ENCODE measurements around the gene LGALS1. TPM values are rescaled to one million over a fixed set of nuclear protein-coding genes. Genes with fewer than 3 reads are reported as not detected.
"Not testable (repeated sequence)": the region's sequence is repeated elsewhere in the genome, so short reads cannot be mapped to it uniquely, and the experiment has no call there.

The LGALS1 gene
- total RNA-seq, 1 donor from 2014 or later: 0.81 TPM

DNA sequence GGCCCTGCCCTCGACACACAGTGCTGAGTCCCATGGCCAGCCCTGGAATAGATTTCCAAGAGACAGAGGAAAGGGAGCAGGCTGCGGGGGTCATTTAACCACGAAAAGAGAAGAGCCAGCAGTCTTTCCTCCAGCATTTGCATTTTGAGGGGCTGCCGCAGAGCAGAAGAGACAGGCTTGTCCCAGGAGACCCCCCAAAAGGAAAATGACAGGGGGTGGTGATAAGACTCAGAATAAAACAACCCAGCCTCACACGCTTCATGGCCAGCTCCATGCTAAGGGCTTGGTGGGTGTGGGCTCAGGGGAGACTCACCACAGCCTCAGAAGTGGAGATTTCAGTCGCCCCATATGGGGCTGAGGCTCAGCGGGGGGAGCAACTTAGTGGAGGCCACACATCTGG lies 38.3 kb downstream of the LGALS1 start:
- Mint-ChIP-seq H3K27me3 (no peaks in the 10 kb centered on the region), H3K9me3 (ENCODE audit: low read depth) (no peaks in the 10 kb centered on the region), H3K4me3 (ENCODE audit: low read depth) (no peak overlapping the region), H3K27ac (no peak overlapping the region), H3K36me3 (ENCODE audit: insufficient read depth) (peaks cover 12% of the 10 kb centered on the region), H3K4me1 (ENCODE audit: low read depth) (no peaks in the 10 kb centered on the region)
- DNase-seq (ENCODE audit: low spot score, unreplicated experiment): no peak
- TF ChIP-seq, protein P1, sequence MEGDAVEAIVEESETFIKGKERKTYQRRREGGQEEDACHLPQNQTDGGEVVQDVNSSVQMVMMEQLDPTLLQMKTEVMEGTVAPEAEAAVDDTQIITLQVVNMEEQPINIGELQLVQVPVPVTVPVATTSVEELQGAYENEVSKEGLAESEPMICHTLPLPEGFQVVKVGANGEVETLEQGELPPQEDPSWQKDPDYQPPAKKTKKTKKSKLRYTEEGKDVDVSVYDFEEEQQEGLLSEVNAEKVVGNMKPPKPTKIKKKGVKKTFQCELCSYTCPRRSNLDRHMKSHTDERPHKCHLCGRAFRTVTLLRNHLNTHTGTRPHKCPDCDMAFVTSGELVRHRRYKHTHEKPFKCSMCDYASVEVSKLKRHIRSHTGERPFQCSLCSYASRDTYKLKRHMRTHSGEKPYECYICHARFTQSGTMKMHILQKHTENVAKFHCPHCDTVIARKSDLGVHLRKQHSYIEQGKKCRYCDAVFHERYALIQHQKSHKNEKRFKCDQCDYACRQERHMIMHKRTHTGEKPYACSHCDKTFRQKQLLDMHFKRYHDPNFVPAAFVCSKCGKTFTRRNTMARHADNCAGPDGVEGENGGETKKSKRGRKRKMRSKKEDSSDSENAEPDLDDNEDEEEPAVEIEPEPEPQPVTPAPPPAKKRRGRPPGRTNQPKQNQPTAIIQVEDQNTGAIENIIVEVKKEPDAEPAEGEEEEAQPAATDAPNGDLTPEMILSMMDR (IDR thresholded peaks at IDR 0.05; ENCODE audit: unreplicated experiment): no peak

DNA sequence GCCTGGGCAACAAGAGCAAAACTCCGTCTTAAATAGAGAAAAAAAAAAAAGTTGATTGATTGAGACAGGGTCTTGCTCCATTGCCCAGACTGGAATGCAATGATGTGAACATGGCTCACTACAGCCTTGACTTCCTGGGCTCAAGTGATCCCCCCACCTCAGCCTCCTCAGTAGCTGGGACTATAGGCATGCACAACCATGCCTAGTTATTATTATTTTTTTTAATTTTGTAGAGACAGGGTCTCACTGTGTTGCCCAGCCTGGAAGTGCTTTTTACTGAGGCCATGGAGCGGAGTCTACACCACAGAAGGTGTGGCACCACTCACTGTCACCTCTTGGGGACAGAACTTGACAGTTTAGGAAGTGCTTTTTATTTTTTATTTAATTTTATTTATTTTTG lies 39.2 kb downstream of the LGALS1 start:
- TF ChIP-seq, protein P1 (IDR thresholded peaks at IDR 0.05; ENCODE audit: unreplicated experiment): no peak
- Mint-ChIP-seq H3K27ac (no peak overlapping the region), H3K4me1 (ENCODE audit: low read depth) (no peaks in the 10 kb centered on the region), H3K36me3 (ENCODE audit: insufficient read depth) (peaks cover 13% of the 10 kb centered on the region), H3K27me3 (no peaks in the 10 kb centered on the region), H3K4me3 (ENCODE audit: low read depth) (no peak overlapping the region), H3K9me3 (ENCODE audit: low read depth) (no peaks in the 10 kb centered on the region)
- DNase-seq (ENCODE audit: low spot score, unreplicated experiment): no peak

DNA sequence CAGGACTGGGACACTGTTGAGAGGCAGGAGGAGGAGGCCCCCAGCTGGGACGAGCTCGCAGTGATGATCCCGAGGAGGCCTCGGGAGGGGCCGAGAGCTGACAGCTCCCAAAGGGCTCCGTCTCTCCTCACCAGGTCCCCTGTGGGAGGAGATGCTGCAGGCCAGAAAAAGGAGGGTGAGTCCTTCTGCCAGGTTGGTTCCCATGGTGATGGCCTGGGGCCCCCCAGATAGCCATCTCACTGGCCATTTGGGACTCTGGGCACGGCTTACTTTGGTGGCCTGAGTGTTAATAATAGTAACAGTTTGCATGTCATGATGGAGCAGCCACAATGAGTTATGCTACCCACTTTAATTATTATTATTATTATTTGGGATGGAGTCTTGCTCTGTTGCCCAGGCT lies 40.3 kb downstream of the LGALS1 start:
- H3K27ac Mint-ChIP-seq: no peak overlapping the region

DNA sequence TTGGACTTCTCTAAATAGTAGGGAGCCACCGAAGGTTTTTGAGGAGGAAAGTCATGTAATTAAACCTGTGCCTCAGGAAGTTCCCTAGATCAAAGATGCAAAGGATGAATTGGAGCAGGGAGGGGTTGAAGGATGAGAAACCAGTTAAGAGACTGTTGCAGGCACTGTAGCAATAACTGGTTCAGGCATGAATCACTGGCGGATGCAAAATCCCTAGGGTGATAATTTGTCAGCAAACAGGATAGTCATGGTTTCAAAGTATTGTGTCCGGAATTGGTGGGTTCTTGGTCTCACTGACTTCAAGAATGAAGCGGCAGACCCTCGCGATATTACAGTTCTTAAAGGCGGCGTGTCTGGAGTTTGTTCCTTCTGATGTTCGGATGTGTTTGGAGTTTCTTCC lies 41.3 kb downstream of the LGALS1 start:
- DNase-seq (ENCODE audit: low spot score, unreplicated experiment): no peak
- H3K27me3 Mint-ChIP-seq: no peaks in the 10 kb centered on the region
- H3K36me3 Mint-ChIP-seq (ENCODE audit: insufficient read depth): peaks cover 16% of the 10 kb centered on the region
- H3K27ac Mint-ChIP-seq: no peak overlapping the region
- no peaks in the 10 kb centered on the region for H3K4me1 Mint-ChIP-seq (ENCODE audit: low read depth)
- H3K4me3 Mint-ChIP-seq (ENCODE audit: low read depth): no peak overlapping the region
- H3K9me3 Mint-ChIP-seq (ENCODE audit: low read depth): no peaks in the 10 kb centered on the region
- TF ChIP-seq, protein P1 (IDR thresholded peaks at IDR 0.05; ENCODE audit: unreplicated experiment): no peak

More for the DNA sequence above, 40.3 kb downstream of the LGALS1 start:
- Mint-ChIP-seq H3K36me3 (ENCODE audit: insufficient read depth) (peaks cover 15% of the 10 kb centered on the region), H3K4me1 (ENCODE audit: low read depth) (no peaks in the 10 kb centered on the region), H3K27me3 (no peaks in the 10 kb centered on the region), H3K4me3 (ENCODE audit: low read depth) (no peak overlapping the region), H3K9me3 (ENCODE audit: low read depth) (no peaks in the 10 kb centered on the region)
- TF ChIP-seq, protein P1 (IDR thresholded peaks at IDR 0.05; ENCODE audit: unreplicated experiment): no peak
- no peak for DNase-seq (ENCODE audit: low spot score, unreplicated experiment)

DNA sequence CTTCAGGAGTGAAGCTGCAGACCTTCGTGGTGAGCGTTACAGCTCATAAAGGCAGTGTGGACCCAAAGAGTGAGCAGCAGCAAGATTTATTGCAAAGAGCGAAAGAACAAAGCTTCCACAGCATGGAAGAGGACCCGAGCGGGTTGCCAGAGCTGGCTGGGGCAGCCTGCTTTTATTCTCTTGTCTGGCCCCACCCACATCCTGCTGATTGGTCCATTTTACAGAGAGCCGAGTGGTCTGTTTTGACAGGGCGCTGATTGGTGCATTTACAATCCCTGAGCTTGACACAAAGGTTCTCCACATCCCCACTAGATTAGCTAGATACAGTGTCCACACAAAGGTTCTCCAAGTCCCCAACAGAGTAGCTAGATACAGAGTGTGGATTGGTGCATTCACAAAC lies 41.8 kb downstream of the LGALS1 start:
- not testable (repeated sequence) for H3K27ac Mint-ChIP-seq, H3K27me3 Mint-ChIP-seq

DNA sequence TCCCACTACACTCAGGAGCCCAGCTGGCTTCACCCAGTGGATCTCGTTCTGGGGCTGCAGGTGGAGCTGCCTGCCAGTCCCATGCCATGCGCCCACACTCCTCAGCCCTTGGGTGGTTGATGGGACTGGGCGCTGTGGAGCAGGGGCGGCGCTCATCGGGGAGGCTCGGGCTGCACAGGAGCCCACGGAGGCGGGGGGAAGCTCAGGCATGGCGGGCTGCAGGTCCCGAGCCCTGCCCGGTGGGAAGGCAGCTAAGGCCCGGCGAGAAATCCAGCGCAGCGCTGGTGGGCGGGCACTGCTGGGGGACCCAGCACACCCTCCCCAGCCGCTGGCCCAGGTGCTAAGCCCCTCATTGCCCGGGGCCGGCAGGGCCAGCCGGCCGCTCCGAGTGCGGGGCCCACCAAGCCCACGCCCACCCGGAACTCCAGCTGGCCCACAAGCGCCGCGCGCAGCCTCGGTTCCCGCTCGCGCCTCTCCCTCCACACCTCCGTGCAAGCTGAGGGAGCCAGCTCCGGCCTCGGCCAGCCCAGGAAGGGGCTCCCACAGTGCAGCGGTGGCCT lies 42.4 kb downstream of the LGALS1 start:
- not testable (repeated sequence) for H3K4me1 Mint-ChIP-seq (ENCODE audit: low read depth); H3K27ac Mint-ChIP-seq; H3K9me3 Mint-ChIP-seq (ENCODE audit: low read depth); DNase-seq (ENCODE audit: low spot score, unreplicated experiment); H3K4me3 Mint-ChIP-seq (ENCODE audit: low read depth); H3K27me3 Mint-ChIP-seq
- H3K36me3 Mint-ChIP-seq (ENCODE audit: insufficient read depth): peaks cover 17% of the 10 kb centered on the region

More for the DNA sequence above, 41.8 kb downstream of the LGALS1 start:
- peaks cover 16% of the 10 kb centered on the region for H3K36me3 Mint-ChIP-seq (ENCODE audit: insufficient read depth)
- not testable (repeated sequence) for H3K9me3 Mint-ChIP-seq (ENCODE audit: low read depth); H3K4me3 Mint-ChIP-seq (ENCODE audit: low read depth); H3K4me1 Mint-ChIP-seq (ENCODE audit: low read depth); DNase-seq (ENCODE audit: low spot score, unreplicated experiment)

Measured in progenitor cell of endocrine pancreas (in vitro differentiated cells).